SH-SY5Y (cell line): Measurements from ENCODE around the gene SPTSSA.

Experiments used
- GATA2 ChIP-seq: IDR thresholded peaks from 2 replicates; pipeline ENCODE4 v1.6.1; 2011; ENCODE audit warnings: mild to moderate bottlenecking, low read depth, low read length
- GATA3 ChIP-seq: IDR thresholded peaks from 2 replicates; pipeline ENCODE4 v1.6.1; 2011; ENCODE audit warnings: low read depth, mild to moderate bottlenecking, low read length, moderate library complexity

DNA sequence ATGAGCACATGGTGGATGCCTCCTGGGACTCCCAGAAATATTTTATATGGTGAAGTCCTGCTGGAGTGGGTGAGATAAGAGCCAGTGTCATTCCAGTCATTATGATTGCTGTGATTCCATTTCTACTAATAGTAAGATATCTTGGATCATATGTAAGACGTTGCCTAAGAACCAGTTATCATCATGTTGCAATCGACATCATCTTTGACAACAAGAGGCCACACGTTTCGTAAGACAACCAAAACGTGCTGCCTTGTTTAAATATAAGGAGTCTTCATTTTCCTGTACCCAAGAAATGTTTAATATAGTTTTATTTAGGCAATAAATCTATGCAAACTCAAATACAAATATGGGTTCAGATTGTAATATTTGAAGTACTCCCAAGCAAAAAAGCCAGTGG is 58.4 kb downstream of the SPTSSA start:
- TF ChIP-seq GATA2 = no peak
- no peak for TF ChIP-seq GATA3
